Hepatocyte (in vitro differentiated cells): Measurements from ENCODE around the gene EML3.

Source experiments
- CTCF ChIP-seq: fragments of 200-600 bp; sonication (generic); IDR thresholded peaks from 2 replicates; pipeline ENCODE4 v1.5.1; 2016; ENCODE audit warnings: antibody characterized with exemption, mild to moderate bottlenecking; ENCODE audit not compliant: poor library complexity
- EZH2 ChIP-seq: fragments of 200-600 bp; sonication (generic); IDR thresholded peaks from 2 replicates; pipeline ENCODE4 v1.6.1; 2016; ENCODE audit warnings: antibody characterized with exemption, mild to moderate bottlenecking, borderline replicate concordance

GRCh38 chr11:62573592-62574362 lies 38.8 kb downstream of the EML3 start, which contains the start of gene EEF1G:
- TF ChIP-seq EZH2 (no peak), CTCF (no peak)
